Activated effector memory CD4-positive, alpha-beta T cell treated with anti-CD3 and anti-CD28 coated beads, Interleukin-2, amount 50 U/mL, for 16 hours (primary cell): Measurements from ENCODE around the gene GRM7.

Experiments
- DNase-seq: peaks from one replicate; pipeline ENCODE4 v3.0.0-alpha.2; 2020

GRM7 gene

GRCh38 chr3:7512048-7512447, 651.1 kb downstream of the GRM7 start:
- DNase-seq, result no peak

GRCh38 chr3:7518026-7518425, 657.1 kb downstream of the GRM7 start:
- no peak for DNase-seq

GRCh38 chr3:7518456-7518855, 657.5 kb downstream of the GRM7 start:
- DNase-seq, result no peak

GRCh38 chr3:7520059-7520458, 659.1 kb downstream of the GRM7 start:
- DNase-seq, result no peak

- DNase-seq, result no peak
These were observed 659.7 kb downstream of the GRM7 start for GRCh38 chr3:7520593-7520992.

- no peak for DNase-seq
These were observed 675.6 kb downstream of the GRM7 start for GRCh38 chr3:7536510-7536909.

GRCh38 chr3:7536921-7537320, 676.0 kb downstream of the GRM7 start:
- no peak for DNase-seq

- no peak for DNase-seq
These were observed 682.5 kb downstream of the GRM7 start for GRCh38 chr3:7543294-7543880.

GRCh38 chr3:7545334-7545733, 684.4 kb downstream of the GRM7 start:
- DNase-seq, result no peak

GRCh38 chr3:7546253-7546652, 685.3 kb downstream of the GRM7 start:
- no peak for DNase-seq

GRCh38 chr3:7547826-7548225, 686.9 kb downstream of the GRM7 start:
- DNase-seq, result no peak

GRCh38 chr3:7562892-7563291, 702.0 kb downstream of the GRM7 start:
- no peak for DNase-seq

- DNase-seq, result no peak
These were observed 704.7 kb downstream of the GRM7 start for GRCh38 chr3:7565574-7565973.

GRCh38 chr3:7567160-7567559, 706.2 kb downstream of the GRM7 start:
- no peak for DNase-seq

GRCh38 chr3:7568526-7569184, 707.7 kb downstream of the GRM7 start:
- no peak for DNase-seq

- no peak for DNase-seq
These were observed 712.4 kb downstream of the GRM7 start for GRCh38 chr3:7573330-7573729.

GRCh38 chr3:7574435-7574834, 713.5 kb downstream of the GRM7 start:
- no peak for DNase-seq

GRCh38 chr3:7576071-7576470, 715.2 kb downstream of the GRM7 start:
- DNase-seq, result no peak

- no peak for DNase-seq
These were observed 715.6 kb downstream of the GRM7 start for GRCh38 chr3:7576506-7576905.

- DNase-seq, result no peak
These were observed 716.6 kb downstream of the GRM7 start for GRCh38 chr3:7577513-7577912.

GRCh38 chr3:7581831-7582230, 720.9 kb downstream of the GRM7 start:
- DNase-seq, result no peak

- DNase-seq, result no peak
These were observed 724.1 kb downstream of the GRM7 start for GRCh38 chr3:7585052-7585451.

- no peak for DNase-seq
These were observed 727.3 kb downstream of the GRM7 start for GRCh38 chr3:7588236-7588635.

GRCh38 chr3:7589526-7589925, 728.6 kb downstream of the GRM7 start:
- no peak for DNase-seq

- no peak for DNase-seq
These were observed 741.4 kb downstream of the GRM7 start for GRCh38 chr3:7602297-7602696.
